WTC11 (cell line): ENCODE results near the gene ASB13. TPM values are rescaled to one million over a fixed set of nuclear protein-coding genes. Genes with fewer than 3 reads are reported as not detected.

Source experiments
- ATAC-seq: fragments of 200-7000 bp; cut with Tn5 transposase; 2 replicates; pipeline ENCODE4 v1.10.0; 2021; ENCODE audit warnings: mild to moderate bottlenecking, moderate library complexity
- CTCF ChIA-PET: fragments of 300-600 bp; sonication (Branson Sonifier 250); formaldehyde crosslinking; loops from one replicate; lab custom pipeline; 2021; ENCODE audit warnings: antibody characterized with exemption; lab: Charles Lee
- POLR2A ChIA-PET: fragments of 350-600 bp; sonication (Branson Sonifier 250); formaldehyde crosslinking; loops from one replicate; lab custom pipeline; 2021; ENCODE audit warnings: antibody characterized with exemption; lab: Charles Lee
- DNase-seq: peaks from one replicate; pipeline ENCODE4 v3.0.0; 2021; ENCODE audit warnings: low spot score
- H3K27ac Mint-ChIP-seq: 2 replicates; pipeline ENCODE4 v1.8.0; 2021; ENCODE audit warnings: mixed read lengths
- H3K27me3 Mint-ChIP-seq: 2 replicates; pipeline ENCODE4 v1.8.0; 2021; ENCODE audit warnings: low read depth, mild to moderate bottlenecking, moderate library complexity, mixed read lengths
- H3K36me3 Mint-ChIP-seq: 2 replicates; pipeline ENCODE4 v1.8.0; 2021; ENCODE audit warnings: mixed read lengths
- H3K4me1 Mint-ChIP-seq: 2 replicates; pipeline ENCODE4 v1.8.0; 2022; ENCODE audit warnings: mixed read lengths
- H3K4me3 Mint-ChIP-seq: 2 replicates; pipeline ENCODE4 v1.8.0; 2021; ENCODE audit warnings: mild to moderate bottlenecking, moderate library complexity, mixed read lengths
- H3K9me3 Mint-ChIP-seq: 2 replicates; pipeline ENCODE4 v1.8.0; 2021; ENCODE audit warnings: mixed read lengths
- CREM ChIP-seq: sonication (generic); formaldehyde crosslinking; IDR thresholded peaks from 2 replicates; pipeline ENCODE4 v1.8.1; 2022; ENCODE audit warnings: mild to moderate bottlenecking, missing genetic modification reagents, moderate library complexity
- ETV6 ChIP-seq: sonication (generic); formaldehyde crosslinking; IDR thresholded peaks from 2 replicates; pipeline ENCODE4 v1.8.1; 2022; ENCODE audit warnings: mild to moderate bottlenecking, missing genetic modification reagents
- JAZF1 ChIP-seq: fragments of 250-450 bp; sonication (Bioruptor Pico); IDR thresholded peaks from 2 replicates; pipeline ENCODE4 v1.9.0; 2021; ENCODE audit warnings: moderate library complexity, mild to moderate bottlenecking, inconsistent platforms
- NR1H2 ChIP-seq: sonication (generic); formaldehyde crosslinking; IDR thresholded peaks from 2 replicates; pipeline ENCODE4 v1.9.0; 2021; ENCODE audit warnings: mild to moderate bottlenecking, moderate library complexity, missing genetic modification reagents
- SP1 ChIP-seq: sonication (generic); formaldehyde crosslinking; conservative IDR thresholded peaks from 2 replicates; pipeline ENCODE4 v1.8.1; 2022; ENCODE audit warnings: missing genetic modification reagents
- ZBTB21 ChIP-seq: sonication (generic); formaldehyde crosslinking; IDR thresholded peaks from 2 replicates; pipeline ENCODE4 v1.8.1; 2023; ENCODE audit warnings: mild to moderate bottlenecking, missing genetic modification reagents, borderline replicate concordance
- ZNF263 ChIP-seq: sonication (generic); formaldehyde crosslinking; IDR thresholded peaks from 2 replicates; pipeline ENCODE4 v1.8.1; 2022; ENCODE audit warnings: low read depth, mild to moderate bottlenecking, moderate library complexity, missing genetic modification reagents
- total RNA-seq: library from RNA; stranded (reverse); gene quantifications from 3 replicates; pipeline ENCODE4 v1.2.3, GENCODE V29; 2021
- TF ChIP-seq, protein P1 (sequence below): sonication (generic); formaldehyde crosslinking; IDR thresholded peaks from 2 replicates; pipeline ENCODE4 v1.8.0; 2023; ENCODE audit warnings: missing genetic modification reagents, mild to moderate bottlenecking, borderline replicate concordance
- TF ChIP-seq, protein P2 (sequence below): sonication (generic); formaldehyde crosslinking; IDR thresholded peaks from 2 replicates; pipeline ENCODE4 v1.8.1; 2022; ENCODE audit warnings: low read depth, mild to moderate bottlenecking, moderate library complexity, missing genetic modification reagents, borderline replicate concordance
- TF ChIP-seq, protein P3 (sequence below): sonication (generic); formaldehyde crosslinking; IDR thresholded peaks from 2 replicates; pipeline ENCODE4 v1.8.0; 2022; ENCODE audit warnings: mild to moderate bottlenecking, missing genetic modification reagents
- TF ChIP-seq, protein P4 (sequence below): sonication (generic); formaldehyde crosslinking; IDR thresholded peaks from 2 replicates; pipeline ENCODE4 v1.8.1; 2022; ENCODE audit warnings: missing genetic modification reagents, borderline replicate concordance
- TF ChIP-seq, protein P5 (sequence below): sonication (generic); formaldehyde crosslinking; conservative IDR thresholded peaks from 2 replicates; pipeline ENCODE4 v1.8.1; 2022; ENCODE audit warnings: mild to moderate bottlenecking, missing genetic modification reagents
- TF ChIP-seq, protein P6 (sequence below): fragments of 250-450 bp; sonication (Bioruptor Pico); IDR thresholded peaks from 2 replicates; pipeline ENCODE4 v2.1.2; 2022; ENCODE audit warnings: mild to moderate bottlenecking, moderate library complexity
- TF ChIP-seq, protein P7 (sequence below): fragments of 250-450 bp; sonication (Bioruptor Pico); conservative IDR thresholded peaks from 2 replicates; pipeline ENCODE4 v1.9.0; 2021; ENCODE audit warnings: mild to moderate bottlenecking

ASB13 gene
- total RNA-seq, 1 experiment from 2014 or later, result 23.4 TPM

DNA sequence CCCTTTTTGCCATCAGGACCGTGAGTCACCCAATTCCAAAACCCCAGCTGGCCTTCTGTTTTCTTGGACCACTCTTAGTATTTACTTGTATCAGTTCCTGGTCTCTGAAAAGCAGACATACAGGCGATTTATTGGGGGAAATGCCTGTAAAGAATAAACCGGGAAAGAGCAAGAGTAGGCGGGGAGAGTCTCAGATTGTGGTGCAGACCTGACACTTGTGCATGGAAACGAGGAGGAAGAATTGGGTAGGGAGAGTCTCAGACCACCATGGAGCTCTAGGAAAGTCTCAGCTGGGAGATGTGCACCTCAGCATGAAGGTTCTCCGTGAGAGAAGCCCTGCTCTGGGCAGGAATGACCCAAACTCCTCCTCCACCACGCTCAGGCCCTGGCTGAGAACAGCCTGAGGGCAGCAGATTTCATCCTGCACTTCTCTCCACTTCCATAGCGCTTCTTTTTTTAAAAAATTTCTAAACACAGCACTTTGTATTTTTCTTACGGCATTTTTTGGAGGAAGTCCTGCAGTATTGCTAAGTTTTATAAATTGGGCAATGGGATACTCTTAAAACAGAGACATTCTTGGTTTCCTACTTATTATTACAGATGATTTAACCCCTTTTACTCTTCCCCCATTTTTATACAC, 12.1 kb upstream of the ASB13 start:
- Mint-ChIP-seq H3K4me3 (no peak overlapping the region), H3K36me3 (peaks cover 6% of the 10 kb centered on the region; the same call in 1 of the 2 replicates), H3K4me1 (no peaks in the 10 kb centered on the region), H3K27ac (no peak overlapping the region), H3K9me3 (peaks cover 20% of the 10 kb centered on the region), H3K27me3 (peaks cover 62% of the 10 kb centered on the region)
- no peak for DNase-seq
- CTCF ChIA-PET, result interaction anchor here (1.0 to 1.2 kb wide), 2 partner anchors 59 to 98 kb away, joined by 3 read pairs; no protein-coding TSS in a partner anchor
- ATAC-seq, result no peak
- POLR2A ChIA-PET, result no interaction called here
- TF ChIP-seq JAZF1 (CRISPR knock-in tag), result no peak
- no peak for TF ChIP-seq CREM (CRISPR knock-in tag)
- TF ChIP-seq, protein P1, sequence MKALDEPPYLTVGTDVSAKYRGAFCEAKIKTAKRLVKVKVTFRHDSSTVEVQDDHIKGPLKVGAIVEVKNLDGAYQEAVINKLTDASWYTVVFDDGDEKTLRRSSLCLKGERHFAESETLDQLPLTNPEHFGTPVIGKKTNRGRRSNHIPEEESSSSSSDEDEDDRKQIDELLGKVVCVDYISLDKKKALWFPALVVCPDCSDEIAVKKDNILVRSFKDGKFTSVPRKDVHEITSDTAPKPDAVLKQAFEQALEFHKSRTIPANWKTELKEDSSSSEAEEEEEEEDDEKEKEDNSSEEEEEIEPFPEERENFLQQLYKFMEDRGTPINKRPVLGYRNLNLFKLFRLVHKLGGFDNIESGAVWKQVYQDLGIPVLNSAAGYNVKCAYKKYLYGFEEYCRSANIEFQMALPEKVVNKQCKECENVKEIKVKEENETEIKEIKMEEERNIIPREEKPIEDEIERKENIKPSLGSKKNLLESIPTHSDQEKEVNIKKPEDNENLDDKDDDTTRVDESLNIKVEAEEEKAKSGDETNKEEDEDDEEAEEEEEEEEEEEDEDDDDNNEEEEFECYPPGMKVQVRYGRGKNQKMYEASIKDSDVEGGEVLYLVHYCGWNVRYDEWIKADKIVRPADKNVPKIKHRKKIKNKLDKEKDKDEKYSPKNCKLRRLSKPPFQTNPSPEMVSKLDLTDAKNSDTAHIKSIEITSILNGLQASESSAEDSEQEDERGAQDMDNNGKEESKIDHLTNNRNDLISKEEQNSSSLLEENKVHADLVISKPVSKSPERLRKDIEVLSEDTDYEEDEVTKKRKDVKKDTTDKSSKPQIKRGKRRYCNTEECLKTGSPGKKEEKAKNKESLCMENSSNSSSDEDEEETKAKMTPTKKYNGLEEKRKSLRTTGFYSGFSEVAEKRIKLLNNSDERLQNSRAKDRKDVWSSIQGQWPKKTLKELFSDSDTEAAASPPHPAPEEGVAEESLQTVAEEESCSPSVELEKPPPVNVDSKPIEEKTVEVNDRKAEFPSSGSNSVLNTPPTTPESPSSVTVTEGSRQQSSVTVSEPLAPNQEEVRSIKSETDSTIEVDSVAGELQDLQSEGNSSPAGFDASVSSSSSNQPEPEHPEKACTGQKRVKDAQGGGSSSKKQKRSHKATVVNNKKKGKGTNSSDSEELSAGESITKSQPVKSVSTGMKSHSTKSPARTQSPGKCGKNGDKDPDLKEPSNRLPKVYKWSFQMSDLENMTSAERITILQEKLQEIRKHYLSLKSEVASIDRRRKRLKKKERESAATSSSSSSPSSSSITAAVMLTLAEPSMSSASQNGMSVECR (CRISPR knock-in tag), result no peak
- TF ChIP-seq, protein P2, sequence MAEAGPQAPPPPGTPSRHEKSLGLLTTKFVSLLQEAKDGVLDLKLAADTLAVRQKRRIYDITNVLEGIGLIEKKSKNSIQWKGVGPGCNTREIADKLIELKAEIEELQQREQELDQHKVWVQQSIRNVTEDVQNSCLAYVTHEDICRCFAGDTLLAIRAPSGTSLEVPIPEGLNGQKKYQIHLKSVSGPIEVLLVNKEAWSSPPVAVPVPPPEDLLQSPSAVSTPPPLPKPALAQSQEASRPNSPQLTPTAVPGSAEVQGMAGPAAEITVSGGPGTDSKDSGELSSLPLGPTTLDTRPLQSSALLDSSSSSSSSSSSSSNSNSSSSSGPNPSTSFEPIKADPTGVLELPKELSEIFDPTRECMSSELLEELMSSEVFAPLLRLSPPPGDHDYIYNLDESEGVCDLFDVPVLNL, result no peak
- TF ChIP-seq, protein P3, sequence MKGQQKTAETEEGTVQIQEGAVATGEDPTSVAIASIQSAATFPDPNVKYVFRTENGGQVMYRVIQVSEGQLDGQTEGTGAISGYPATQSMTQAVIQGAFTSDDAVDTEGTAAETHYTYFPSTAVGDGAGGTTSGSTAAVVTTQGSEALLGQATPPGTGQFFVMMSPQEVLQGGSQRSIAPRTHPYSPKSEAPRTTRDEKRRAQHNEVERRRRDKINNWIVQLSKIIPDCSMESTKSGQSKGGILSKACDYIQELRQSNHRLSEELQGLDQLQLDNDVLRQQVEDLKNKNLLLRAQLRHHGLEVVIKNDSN (CRISPR knock-in tag), result no peak
- no peak for TF ChIP-seq SP1 (CRISPR knock-in tag)
- TF ChIP-seq NR1H2, result no peak
- TF ChIP-seq, protein P4, sequence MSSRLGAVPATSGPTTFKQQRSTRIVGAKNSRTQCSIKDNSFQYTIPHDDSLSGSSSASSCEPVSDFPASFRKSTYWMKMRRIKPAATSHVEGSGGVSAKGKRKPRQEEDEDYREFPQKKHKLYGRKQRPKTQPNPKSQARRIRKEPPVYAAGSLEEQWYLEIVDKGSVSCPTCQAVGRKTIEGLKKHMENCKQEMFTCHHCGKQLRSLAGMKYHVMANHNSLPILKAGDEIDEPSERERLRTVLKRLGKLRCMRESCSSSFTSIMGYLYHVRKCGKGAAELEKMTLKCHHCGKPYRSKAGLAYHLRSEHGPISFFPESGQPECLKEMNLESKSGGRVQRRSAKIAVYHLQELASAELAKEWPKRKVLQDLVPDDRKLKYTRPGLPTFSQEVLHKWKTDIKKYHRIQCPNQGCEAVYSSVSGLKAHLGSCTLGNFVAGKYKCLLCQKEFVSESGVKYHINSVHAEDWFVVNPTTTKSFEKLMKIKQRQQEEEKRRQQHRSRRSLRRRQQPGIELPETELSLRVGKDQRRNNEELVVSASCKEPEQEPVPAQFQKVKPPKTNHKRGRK, result no peak

DNA sequence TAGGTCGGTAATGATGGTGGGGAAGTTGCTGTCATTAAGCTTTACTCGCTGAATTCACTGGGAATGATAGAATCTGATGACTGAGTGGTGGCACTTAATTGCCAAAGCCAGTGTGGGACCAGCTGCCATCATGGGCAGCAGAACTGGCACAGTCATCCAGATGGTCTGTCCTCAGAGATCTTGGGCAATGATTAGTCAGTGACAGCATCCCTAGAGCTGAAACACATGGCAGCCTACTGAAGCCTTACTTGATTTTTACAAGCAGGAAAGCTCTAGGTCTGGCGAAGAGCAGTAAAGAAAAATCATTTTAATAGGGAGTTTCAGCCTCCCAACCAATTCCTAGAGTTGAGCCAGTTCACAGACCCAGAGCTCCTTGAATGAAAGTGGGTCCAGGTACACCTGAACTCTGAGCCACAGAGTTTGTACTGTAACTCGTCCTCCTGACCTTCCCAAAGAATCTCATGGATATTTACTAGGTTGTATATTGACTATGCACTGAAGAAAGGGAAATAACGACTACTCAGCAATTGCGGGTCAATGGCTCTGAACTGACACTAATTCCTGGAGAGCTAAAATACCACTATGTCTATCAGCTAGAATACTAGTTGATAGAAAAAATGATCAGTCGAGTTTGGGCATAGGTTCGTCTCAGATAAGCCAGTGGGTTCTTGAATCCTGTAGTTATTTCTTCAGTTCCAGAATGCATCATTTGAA, 4.4 kb upstream of the ASB13 start:
- POLR2A ChIA-PET, result no interaction called here
- CTCF ChIA-PET, result no interaction called here
- H3K9me3 Mint-ChIP-seq, result peaks cover 22% of the 10 kb centered on the region
- DNase-seq (no peak), ATAC-seq (no peak)
- H3K36me3 Mint-ChIP-seq, result peaks cover 6% of the 10 kb centered on the region; the same call in 1 of the 2 replicates
- TF ChIP-seq, protein P5, sequence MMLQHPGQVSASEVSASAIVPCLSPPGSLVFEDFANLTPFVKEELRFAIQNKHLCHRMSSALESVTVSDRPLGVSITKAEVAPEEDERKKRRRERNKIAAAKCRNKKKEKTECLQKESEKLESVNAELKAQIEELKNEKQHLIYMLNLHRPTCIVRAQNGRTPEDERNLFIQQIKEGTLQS, result no peak
- TF ChIP-seq ZNF263 (no peak), ETV6 (CRISPR knock-in tag) (no peak), ZBTB21 (CRISPR knock-in tag) (no peak), CREM (CRISPR knock-in tag) (no peak)
- TF ChIP-seq, protein P6, sequence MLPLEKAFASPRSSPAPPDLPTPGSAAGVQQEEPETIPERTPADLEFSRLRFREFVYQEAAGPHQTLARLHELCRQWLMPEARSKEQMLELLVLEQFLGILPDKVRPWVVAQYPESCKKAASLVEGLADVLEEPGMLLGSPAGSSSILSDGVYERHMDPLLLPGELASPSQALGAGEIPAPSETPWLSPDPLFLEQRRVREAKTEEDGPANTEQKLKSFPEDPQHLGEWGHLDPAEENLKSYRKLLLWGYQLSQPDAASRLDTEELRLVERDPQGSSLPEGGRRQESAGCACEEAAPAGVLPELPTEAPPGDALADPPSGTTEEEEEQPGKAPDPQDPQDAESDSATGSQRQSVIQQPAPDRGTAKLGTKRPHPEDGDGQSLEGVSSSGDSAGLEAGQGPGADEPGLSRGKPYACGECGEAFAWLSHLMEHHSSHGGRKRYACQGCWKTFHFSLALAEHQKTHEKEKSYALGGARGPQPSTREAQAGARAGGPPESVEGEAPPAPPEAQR (CRISPR knock-in tag), result no peak
- TF ChIP-seq, protein P2, result no peak
- TF ChIP-seq, protein P7, sequence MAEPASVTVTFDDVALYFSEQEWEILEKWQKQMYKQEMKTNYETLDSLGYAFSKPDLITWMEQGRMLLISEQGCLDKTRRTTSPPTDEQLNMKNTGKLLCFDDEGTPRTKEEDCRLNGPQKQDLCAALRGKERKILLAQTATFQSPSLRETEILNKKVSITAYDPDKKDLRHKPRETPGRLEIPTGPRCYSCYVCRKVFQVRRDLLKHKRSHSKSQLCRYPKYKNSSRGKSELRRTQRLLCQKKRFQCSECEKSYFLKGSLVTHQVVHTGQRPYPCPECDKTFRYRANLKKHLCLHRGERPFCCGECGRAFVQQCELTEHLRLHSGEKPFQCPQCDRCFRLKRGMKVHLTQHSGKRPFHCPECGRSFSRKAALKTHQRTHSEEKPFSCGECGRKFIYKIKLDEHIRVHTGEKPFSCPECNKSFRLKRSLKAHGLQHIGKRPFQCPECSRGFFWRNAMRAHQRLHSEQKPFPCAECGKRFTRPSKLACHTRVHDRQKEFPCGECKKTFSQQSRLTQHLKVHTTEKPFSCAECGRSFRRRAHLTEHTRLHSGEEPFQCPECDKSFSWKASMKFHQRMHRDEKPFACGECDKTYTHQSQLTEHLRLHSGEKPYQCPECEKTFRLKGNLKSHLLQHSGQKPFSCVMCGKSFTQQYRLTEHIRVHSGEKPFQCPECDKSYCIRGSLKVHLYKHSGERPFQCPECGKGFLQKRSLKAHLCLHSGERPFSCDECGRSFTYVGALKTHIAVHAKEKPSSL, result no peak
- peaks cover 7% of the 10 kb centered on the region for H3K4me1 Mint-ChIP-seq
- H3K27ac Mint-ChIP-seq, result no peak overlapping the region
- H3K27me3 Mint-ChIP-seq, result peaks cover 25% of the 10 kb centered on the region
- no peak overlapping the region for H3K4me3 Mint-ChIP-seq
